Suprapubic skin (tissue), 4 donors: Measurements from ENCODE around the gene LDLRAD4.

Source experiments
- POLR2A ChIP-seq, 2 donors: fragments of 450-650 bp; IDR thresholded peaks; one replicate each; pipeline ENCODE4 v1.6.1; 2017; ENCODE audit warnings: antibody characterized with exemption in 2 of 2, mild to moderate bottlenecking in 2 of 2, moderate library complexity in 2 of 2
- POLR2AphosphoS5 ChIP-seq, 3 donors: sonication (generic); formaldehyde crosslinking; IDR thresholded peaks; one replicate each; pipeline ENCODE4 v1.6.1; 2017; ENCODE audit warnings: antibody characterized with exemption in 3 of 3

- TF ChIP-seq POLR2A (IDR thresholded peaks at IDR 0.05), result no peak
- no peak for TF ChIP-seq POLR2AphosphoS5 (IDR thresholded peaks at IDR 0.05)
Observed at GRCh38 chr18:13501891-13502290, 283.3 kb downstream of the LDLRAD4 start.
